Karpas-422 (cell line): ENCODE data around the gene ANKRD1. TPM values are rescaled to one million over a fixed set of nuclear protein-coding genes. Genes with fewer than 3 reads are reported as not detected.
"Not testable (repeated sequence)": the region's sequence is repeated elsewhere in the genome, so short reads cannot be mapped to it uniquely, and the experiment has no call there.

Source experiments
- DNase-seq: peaks from one replicate; pipeline ENCODE4 v3.0.0-alpha.2; 2015
- H2AFZ ChIP-seq: fragments of 200-600 bp; sonication (generic); 2 replicates; pipeline ENCODE4 v1.6.1; 2014; ENCODE audit warnings: antibody characterized with exemption, low read length, mixed read lengths
- H3K27ac ChIP-seq: fragments of 200-600 bp; sonication (generic); 2 replicates; pipeline ENCODE4 v1.5.1; 2014; ENCODE audit warnings: mild to moderate bottlenecking, low read length, moderate library complexity
- H3K27me3 ChIP-seq: fragments of 200-600 bp; sonication (generic); 2 replicates; pipeline ENCODE4 v1.6.1; 2014; ENCODE audit warnings: low read length, mixed read lengths
- H3K36me3 ChIP-seq: fragments of 200-600 bp; sonication (generic); 2 replicates; pipeline ENCODE4 v1.6.1; 2014; ENCODE audit warnings: low read length, mixed read lengths; ENCODE audit not compliant: insufficient read depth
- H3K4me1 ChIP-seq: fragments of 200-600 bp; sonication (generic); 2 replicates; pipeline ENCODE4 v1.6.1; 2014; ENCODE audit warnings: mild to moderate bottlenecking, low read length, mixed read lengths
- H3K4me2 ChIP-seq: fragments of 200-600 bp; sonication (generic); 2 replicates; pipeline ENCODE4 v1.6.1; 2014; ENCODE audit warnings: low read length, low read depth, mild to moderate bottlenecking; ENCODE audit not compliant: poor library complexity, severe bottlenecking
- H3K4me3 ChIP-seq: fragments of 200-600 bp; sonication (generic); 2 replicates; pipeline ENCODE4 v1.5.1; 2014; ENCODE audit warnings: mild to moderate bottlenecking, antibody characterized with exemption, low read length, mixed read lengths
- H3K79me2 ChIP-seq: fragments of 200-600 bp; sonication (generic); 2 replicates; pipeline ENCODE4 v1.6.1; 2014; ENCODE audit warnings: mild to moderate bottlenecking, low read length, mixed read lengths
- H3K9ac ChIP-seq: fragments of 200-600 bp; sonication (generic); 2 replicates; pipeline ENCODE4 v1.6.0; 2014; ENCODE audit warnings: low read length
- H3K9me2 ChIP-seq: fragments of 200-600 bp; sonication (generic), shearing (Covaris generic); replicated peaks from 2 replicates; pipeline ENCODE4 v1.6.0; 2014; ENCODE audit warnings: mild to moderate bottlenecking, low read length, moderate library complexity; ENCODE audit not compliant: insufficient read depth
- H3K9me3 ChIP-seq: fragments of 300-700, 200-600 bp; sonication (generic); 2 replicates; pipeline ENCODE4 v1.6.1; 2014; ENCODE audit warnings: low read length, mixed read lengths
- H4K20me1 ChIP-seq: fragments of 200-600 bp; sonication (generic); 2 replicates; pipeline ENCODE4 v1.6.1; 2014; ENCODE audit warnings: mild to moderate bottlenecking, antibody characterized with exemption, low read length, low read depth; ENCODE audit not compliant: insufficient read depth
- total RNA-seq: library from RNA; depleted of rRNA; stranded (reverse); fragments of >200 nt; shearing (Covaris generic); gene quantifications from 2 replicates; pipeline ENCODE4 v1.2.3, GENCODE V29; 2014; ENCODE audit warnings: low replicate concordance

Gene ANKRD1
- total RNA-seq, 1 experiment from 2014 or later = not detected

DNA sequence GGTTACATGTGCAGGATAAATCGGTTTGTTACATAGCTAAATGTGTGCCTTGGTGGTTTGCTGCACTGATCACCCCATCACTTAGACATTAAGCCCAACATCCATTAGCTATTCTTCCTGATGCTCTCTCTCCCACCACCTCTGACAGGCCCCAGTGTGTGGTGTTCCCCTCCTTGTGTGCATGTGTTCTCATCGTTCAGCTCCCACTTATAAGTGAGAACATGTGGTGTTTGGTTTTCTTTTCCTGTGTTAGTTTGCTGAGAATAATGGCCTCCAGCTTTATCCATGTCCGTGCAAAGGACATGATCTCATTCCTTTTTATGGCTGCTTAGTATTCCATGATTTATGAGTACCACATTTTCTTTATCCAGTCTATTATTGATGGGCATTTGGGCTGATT, 22.1 kb upstream of the ANKRD1 start:
- not testable (repeated sequence) for H3K27ac ChIP-seq, H3K4me2 ChIP-seq, H3K36me3 ChIP-seq, H3K79me2 ChIP-seq, H3K9ac ChIP-seq, H3K4me1 ChIP-seq, H4K20me1 ChIP-seq, H2AFZ ChIP-seq, DNase-seq, H3K9me2 ChIP-seq, H3K4me3 ChIP-seq, H3K27me3 ChIP-seq, H3K9me3 ChIP-seq

DNA sequence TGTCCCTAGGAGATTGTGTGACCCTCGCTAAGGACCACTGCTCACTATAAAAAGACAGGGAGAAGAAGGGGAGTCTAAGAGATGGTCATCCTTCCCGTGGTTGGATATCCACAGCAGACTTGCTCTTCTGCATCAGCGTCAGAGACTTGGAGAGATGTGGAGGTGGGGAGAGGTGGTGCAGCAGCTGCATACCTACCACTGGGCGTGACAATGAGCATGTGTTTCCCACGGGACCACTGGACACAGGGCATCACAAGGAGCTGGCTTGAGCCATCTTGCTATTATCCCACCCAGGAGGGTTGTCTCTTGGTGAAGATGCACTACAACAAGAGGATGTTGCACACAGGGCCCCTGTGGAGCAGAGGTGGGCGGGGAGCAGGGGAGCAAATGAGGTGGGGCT, 18.8 kb upstream of the ANKRD1 start:
- H3K9me2 ChIP-seq = no peaks in the 10 kb centered on the region
- no peak for DNase-seq
- no peaks in the 10 kb centered on the region for H3K36me3 ChIP-seq
- H3K79me2 ChIP-seq = no peaks in the 10 kb centered on the region
- no peaks in the 10 kb centered on the region for H3K4me1 ChIP-seq
- no peak overlapping the region for H3K9ac ChIP-seq
- no peak overlapping the region for H3K4me2 ChIP-seq
- H3K4me3 ChIP-seq = no peak overlapping the region
- no peaks in the 10 kb centered on the region for H3K9me3 ChIP-seq
- H3K27me3 ChIP-seq = no peaks in the 10 kb centered on the region
- no peak overlapping the region for H3K27ac ChIP-seq
- no peaks in the 10 kb centered on the region for H4K20me1 ChIP-seq
- no peak overlapping the region for H2AFZ ChIP-seq

DNA sequence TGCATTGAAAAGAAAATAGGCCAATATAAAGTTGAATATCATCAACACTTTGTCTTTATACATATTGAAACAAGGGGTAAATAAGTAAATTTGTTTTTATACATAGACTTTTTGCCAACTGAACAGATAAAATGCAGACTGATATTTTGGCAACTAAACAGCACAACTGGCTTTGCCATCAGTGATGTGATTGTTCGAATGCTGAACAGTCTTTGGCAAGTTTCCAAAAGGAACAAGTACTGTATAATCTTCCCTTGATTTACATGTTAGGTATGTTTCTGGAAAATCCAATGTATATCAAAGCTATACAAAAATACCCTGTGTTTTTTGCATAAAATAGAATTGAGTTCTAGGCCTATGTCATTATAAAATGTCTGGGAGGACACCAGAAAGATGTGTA, 18.2 kb upstream of the ANKRD1 start:
- Histone ChIP-seq H3K27ac (no peak overlapping the region), H3K27me3 (no peaks in the 10 kb centered on the region), H3K4me1 (no peaks in the 10 kb centered on the region), H3K4me2 (no peak overlapping the region), H2AFZ (no peak overlapping the region), H3K79me2 (no peaks in the 10 kb centered on the region), H4K20me1 (no peaks in the 10 kb centered on the region), H3K36me3 (no peaks in the 10 kb centered on the region), H3K9ac (no peak overlapping the region), H3K9me3 (no peaks in the 10 kb centered on the region), H3K4me3 (no peak overlapping the region), H3K9me2 (no peaks in the 10 kb centered on the region)
- DNase-seq = no peak

DNA sequence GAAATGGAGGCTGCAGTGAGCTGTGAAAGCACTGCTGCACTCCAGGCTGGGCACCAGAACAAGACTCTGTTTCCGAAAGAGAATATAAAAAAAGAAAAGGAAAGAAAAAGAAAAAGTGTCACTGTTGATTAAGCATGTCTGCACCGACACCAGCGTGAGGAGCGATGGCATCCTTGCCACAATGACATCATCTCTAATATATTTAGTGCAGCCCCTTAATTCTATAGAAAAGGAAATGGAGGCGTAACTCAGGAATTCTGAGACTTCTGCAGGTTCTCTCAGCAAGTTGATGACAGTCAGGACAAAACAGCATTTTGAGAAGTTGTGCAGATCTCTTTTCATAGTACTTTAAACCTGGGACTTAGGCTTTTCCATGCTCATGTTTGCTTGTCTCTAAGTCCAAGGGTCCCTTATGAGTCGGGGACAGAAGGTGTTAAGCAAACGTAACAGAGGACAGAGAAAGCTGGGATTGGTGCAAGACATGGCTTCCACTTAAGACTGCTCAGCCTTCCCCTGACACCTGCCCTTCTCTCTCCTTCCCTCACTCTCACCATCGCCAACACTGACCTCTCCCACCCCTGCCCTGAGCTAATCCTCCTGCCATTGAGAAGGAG, 16.9 kb upstream of the ANKRD1 start:
- Histone ChIP-seq H3K4me2 (no peak overlapping the region), H3K9me3 (no peaks in the 10 kb centered on the region), H4K20me1 (no peaks in the 10 kb centered on the region)

DNA sequence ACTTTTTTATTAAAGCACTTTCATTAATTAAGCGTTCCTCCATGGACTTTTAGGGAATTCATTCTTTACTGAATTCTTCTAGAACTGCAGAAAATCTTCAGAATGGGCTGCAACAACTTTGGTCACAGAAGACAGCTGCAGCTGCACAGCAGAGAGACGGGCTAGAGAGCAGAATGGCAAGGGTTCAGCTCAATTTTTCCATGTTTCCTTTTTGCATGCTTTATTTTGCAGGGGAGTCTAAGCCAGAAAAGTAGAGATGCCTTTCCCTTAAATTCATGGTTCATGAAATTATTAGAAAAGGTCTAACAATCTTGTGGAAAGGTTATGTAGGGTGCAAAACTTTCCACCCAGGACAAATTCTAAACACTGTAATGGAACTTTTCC, 15.4 kb upstream of the ANKRD1 start:
- Histone ChIP-seq H3K36me3 (no peaks in the 10 kb centered on the region), H3K9ac (no peak overlapping the region)
- DNase-seq = no peak

More for the DNA sequence above, 16.9 kb upstream of the ANKRD1 start:
- DNase-seq = no peak
- Histone ChIP-seq H3K9me2 (no peaks in the 10 kb centered on the region), H3K4me3 (no peak overlapping the region), H3K27ac (no peak overlapping the region), H2AFZ (no peak overlapping the region), H3K9ac (no peak overlapping the region), H3K27me3 (no peaks in the 10 kb centered on the region), H3K4me1 (no peaks in the 10 kb centered on the region), H3K36me3 (no peaks in the 10 kb centered on the region), H3K79me2 (no peaks in the 10 kb centered on the region)

DNA sequence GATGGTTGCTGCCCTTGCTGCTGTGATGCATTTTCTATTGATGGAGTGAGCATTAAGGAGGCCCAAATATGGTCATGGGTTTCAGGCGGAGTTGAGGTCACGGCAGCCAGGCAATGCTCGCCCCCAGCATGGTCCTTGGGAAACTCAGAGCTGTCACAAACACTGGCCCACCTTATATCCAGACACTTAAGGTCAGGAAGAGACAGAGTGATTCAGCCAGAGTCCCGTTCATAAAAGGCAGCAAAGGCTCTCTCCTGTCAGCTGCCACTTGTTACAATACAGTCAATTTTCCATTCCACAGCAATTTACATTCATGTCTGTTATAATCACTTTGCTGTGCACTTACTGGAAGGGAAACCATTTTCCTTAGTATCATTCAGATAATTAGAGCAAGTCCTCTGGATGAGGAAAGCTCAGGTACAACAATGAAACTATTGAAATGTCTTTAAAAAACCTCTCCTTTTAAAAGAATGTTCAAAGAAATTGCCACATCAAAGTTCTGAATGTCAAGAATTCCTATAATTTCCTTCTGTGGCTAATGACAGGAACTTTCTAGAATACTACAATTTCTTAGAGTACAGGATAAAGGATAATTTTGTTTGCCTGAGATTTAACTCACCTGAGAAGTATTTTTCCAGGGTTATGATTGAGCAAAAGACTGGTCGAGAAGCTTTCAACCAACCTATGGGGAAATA, 14.8 kb upstream of the ANKRD1 start:
- no peaks in the 10 kb centered on the region for H3K27me3 ChIP-seq
- H4K20me1 ChIP-seq = no peaks in the 10 kb centered on the region
- no peak overlapping the region for H3K27ac ChIP-seq
- no peaks in the 10 kb centered on the region for H3K4me1 ChIP-seq
- H3K9ac ChIP-seq = no peak overlapping the region
- no peaks in the 10 kb centered on the region for H3K79me2 ChIP-seq
- no peaks in the 10 kb centered on the region for H3K36me3 ChIP-seq
- H3K4me3 ChIP-seq = no peak overlapping the region
- no peaks in the 10 kb centered on the region for H3K9me2 ChIP-seq
- DNase-seq = no peak
- no peaks in the 10 kb centered on the region for H3K9me3 ChIP-seq
- no peak overlapping the region for H3K4me2 ChIP-seq
- H2AFZ ChIP-seq = no peak overlapping the region

More for the DNA sequence above, 15.4 kb upstream of the ANKRD1 start:
- no peaks in the 10 kb centered on the region for H3K9me3 ChIP-seq
- H3K4me2 ChIP-seq = no peak overlapping the region
- no peaks in the 10 kb centered on the region for H3K79me2 ChIP-seq
- H3K9me2 ChIP-seq = no peaks in the 10 kb centered on the region
- no peak overlapping the region for H3K27ac ChIP-seq
- H4K20me1 ChIP-seq = no peaks in the 10 kb centered on the region
- H3K4me1 ChIP-seq = no peaks in the 10 kb centered on the region
- no peak overlapping the region for H3K4me3 ChIP-seq
- no peak overlapping the region for H2AFZ ChIP-seq
- no peaks in the 10 kb centered on the region for H3K27me3 ChIP-seq

DNA sequence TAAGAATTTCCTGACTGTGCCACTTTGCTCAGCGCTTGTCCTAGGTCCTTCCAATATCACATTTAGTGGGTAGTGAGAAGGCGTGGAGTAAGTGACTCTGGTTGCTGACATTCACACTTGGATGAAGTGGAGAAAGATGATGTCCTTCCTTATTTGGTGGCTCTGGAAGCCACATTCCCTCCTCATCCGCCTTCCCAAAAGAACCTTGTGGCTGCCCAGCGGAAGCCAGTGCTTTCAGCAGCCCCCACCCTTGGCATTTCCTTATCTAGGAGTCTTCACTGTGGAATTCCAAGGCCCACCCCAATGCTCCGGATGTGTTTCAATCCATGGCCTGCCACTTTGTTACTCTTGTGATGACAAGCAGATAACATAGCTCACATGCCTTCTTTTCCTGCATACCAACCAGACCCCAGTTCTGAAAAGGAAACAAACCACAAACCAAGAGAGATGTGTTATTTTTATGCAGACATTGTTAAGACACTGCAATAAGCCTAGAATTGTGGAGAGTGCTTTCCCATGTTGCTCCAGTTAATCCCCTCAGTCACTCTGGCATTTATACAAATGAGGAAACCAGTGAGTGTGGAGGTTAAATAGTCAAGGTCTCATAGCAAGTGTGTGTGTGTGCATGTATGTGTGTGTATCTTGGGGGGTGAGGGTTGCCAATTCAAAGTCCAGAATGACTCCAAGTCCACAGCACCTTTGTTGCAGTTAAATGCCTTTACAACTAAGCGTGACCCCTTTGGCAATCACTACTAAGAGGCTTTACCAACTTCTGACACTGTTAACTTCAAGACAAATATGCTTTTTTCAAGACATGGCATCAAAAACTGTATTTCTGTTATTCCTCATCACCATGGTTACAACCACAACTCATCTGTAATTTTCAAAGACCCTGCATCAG, 10.3 kb upstream of the ANKRD1 start:
- no peaks in the 10 kb centered on the region for H4K20me1 ChIP-seq
- DNase-seq = no peak
- no peak overlapping the region for H3K9ac ChIP-seq
- no peak overlapping the region for H3K27ac ChIP-seq
- no peaks in the 10 kb centered on the region for H3K27me3 ChIP-seq
- no peaks in the 10 kb centered on the region for H3K79me2 ChIP-seq
- H3K4me1 ChIP-seq = no peaks in the 10 kb centered on the region
- H2AFZ ChIP-seq = no peak overlapping the region
- H3K4me2 ChIP-seq = no peak overlapping the region
- no peaks in the 10 kb centered on the region for H3K36me3 ChIP-seq
- no peaks in the 10 kb centered on the region for H3K9me2 ChIP-seq
- no peaks in the 10 kb centered on the region for H3K9me3 ChIP-seq
- no peak overlapping the region for H3K4me3 ChIP-seq

DNA sequence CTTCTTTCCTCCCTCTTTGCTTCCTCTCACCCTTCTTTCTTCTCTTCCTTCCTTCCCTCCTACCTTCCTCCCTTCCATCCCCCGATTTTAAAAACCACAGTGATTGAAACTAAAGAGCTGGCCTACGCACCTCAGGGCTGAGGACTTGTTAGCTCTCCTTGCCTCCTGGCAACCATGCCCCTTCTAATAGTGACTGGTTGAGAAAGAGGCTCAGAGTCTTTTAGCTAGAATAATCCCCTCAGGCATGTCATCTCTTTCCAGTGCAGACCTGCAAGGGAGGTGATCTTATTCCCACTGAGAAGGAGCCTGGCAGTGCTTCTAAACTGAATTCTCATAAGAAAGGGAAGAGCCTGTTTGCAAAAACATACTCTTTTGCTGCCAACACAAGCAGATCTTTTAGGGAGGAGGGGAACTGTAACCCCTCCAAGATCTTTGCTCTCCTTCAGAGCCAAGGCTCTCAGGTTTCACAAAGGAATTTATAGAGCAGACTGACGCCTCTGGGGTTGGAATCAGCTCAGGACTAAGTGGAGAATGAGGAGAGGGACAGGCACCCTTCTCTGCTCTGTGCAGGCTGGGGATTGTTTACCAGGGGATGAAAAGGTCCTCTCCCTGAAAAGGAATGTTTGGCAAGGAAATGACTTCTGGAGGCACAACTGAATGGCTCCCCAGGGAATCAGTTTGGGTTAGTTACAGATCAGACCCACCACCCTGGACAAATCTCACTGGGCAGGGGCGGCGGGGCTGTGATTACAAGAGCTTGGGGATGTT, 9.4 kb upstream of the ANKRD1 start:
- no peaks in the 10 kb centered on the region for H3K79me2 ChIP-seq
- no peaks in the 10 kb centered on the region for H3K4me1 ChIP-seq
- no peak overlapping the region for H3K27ac ChIP-seq
- no peaks in the 10 kb centered on the region for H3K36me3 ChIP-seq
- no peak overlapping the region for H3K4me3 ChIP-seq
- H3K9ac ChIP-seq = no peak overlapping the region
- H3K4me2 ChIP-seq = no peak overlapping the region
- H4K20me1 ChIP-seq = no peaks in the 10 kb centered on the region
- no peak for DNase-seq
- H3K9me3 ChIP-seq = no peaks in the 10 kb centered on the region
- H3K9me2 ChIP-seq = no peaks in the 10 kb centered on the region
- no peaks in the 10 kb centered on the region for H3K27me3 ChIP-seq
- H2AFZ ChIP-seq = no peak overlapping the region
